Prostate gland (tissue), 2 donors: ENCODE data around the gene LYSMD4.

ENCODE experiments used
- CTCF ChIP-seq, 4 experiments: fragments of 200-600 bp in 2 of 4; fragments of 450-650 bp in 2 of 4; sonication (generic) in 2 of 4; IDR thresholded peaks; 1 replicate in 3 of 4; 2 replicates in 1 of 4; pipeline ENCODE4 v1.5.1; 2016 to 2019; ENCODE audit warnings: antibody characterized with exemption in 4 of 4, mild to moderate bottlenecking in 2 of 4, moderate library complexity in 2 of 4
- POLR2A ChIP-seq: fragments of 450-650 bp; IDR thresholded peaks from one replicate; pipeline ENCODE4 v1.6.1; 2016; ENCODE audit warnings: antibody characterized with exemption, mild to moderate bottlenecking
- POLR2AphosphoS5 ChIP-seq: sonication (generic); formaldehyde crosslinking; IDR thresholded peaks from one replicate; pipeline ENCODE4 v1.6.1; 2017; ENCODE audit warnings: antibody characterized with exemption

- TF ChIP-seq CTCF (IDR thresholded peaks at IDR 0.05) (no peak), POLR2AphosphoS5 (no peak), POLR2A (no peak)
These were observed 12.3 kb upstream of the LYSMD4 start for GRCh38 chr15:99745370-99746086.
